Gastroesophageal sphincter (tissue), 3 donors: ENCODE measurements around the gene SYNDIG1.

Experiments used
- CTCF ChIP-seq, 4 experiments: fragments of 200-600 bp in 2 of 4; fragments of 450-650 bp in 2 of 4; sonication (generic) in 1 of 4; IDR thresholded peaks; one replicate each; pipeline ENCODE4 v1.5.1; 2017 to 2019; ENCODE audit warnings: antibody characterized with exemption in 4 of 4, mild to moderate bottlenecking in 2 of 4, moderate library complexity in 2 of 4
- POLR2A ChIP-seq, 2 donors: fragments of 450-650 bp; IDR thresholded peaks; one replicate each; pipeline ENCODE4 v1.6.1; 2017; ENCODE audit warnings: antibody characterized with exemption in 2 of 2, mild to moderate bottlenecking in 2 of 2, moderate library complexity in 1 of 2
- POLR2AphosphoS5 ChIP-seq: sonication (generic); formaldehyde crosslinking; IDR thresholded peaks from one replicate; pipeline ENCODE4 v1.6.1; 2017; ENCODE audit warnings: antibody characterized with exemption

GRCh38 chr20:24654425-24654824, 185.0 kb downstream of the SYNDIG1 start:
- TF ChIP-seq CTCF (IDR thresholded peaks at IDR 0.05) (no peak), POLR2A (IDR thresholded peaks at IDR 0.05) (no peak), POLR2AphosphoS5 (no peak)
